GM12874 (cell line): Measurements from ENCODE around the gene S100A7.

Experiments used
- TF ChIP-seq, protein P1 (sequence below): IDR thresholded peaks from 2 replicates; pipeline ENCODE4 v1.5.1; 2011; ENCODE audit warnings: low read depth, mild to moderate bottlenecking, control low read depth, low read length, moderate library complexity; ENCODE audit not compliant: insufficient read depth

Gene S100A7

DNA sequence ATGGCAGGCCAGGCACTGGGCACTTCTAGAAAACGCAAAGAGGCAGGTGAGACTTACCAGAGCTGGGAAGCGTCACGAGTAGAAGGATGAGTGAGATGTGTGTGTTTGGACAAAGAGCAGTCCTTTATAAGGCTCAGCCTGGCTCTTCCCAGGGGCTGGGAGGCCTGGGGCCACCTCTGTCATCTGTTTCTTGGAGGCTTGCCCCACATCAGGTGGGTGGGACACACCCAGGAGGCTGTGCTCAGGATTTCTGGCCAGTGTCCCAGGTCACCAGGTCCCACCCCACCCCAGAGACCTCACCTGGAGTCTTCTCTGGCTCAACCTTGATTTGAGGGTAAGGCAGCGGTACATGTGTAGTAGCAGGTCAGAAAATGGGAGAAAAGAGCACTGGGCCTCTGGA is at the start of gene S100A7:
TSS of gene S100A7 (minus strand) at position 101 of the 400 bp plus-strand sequence. CDS start 1,638 bp downstream, outside the sequence.
- TF ChIP-seq, protein P1, sequence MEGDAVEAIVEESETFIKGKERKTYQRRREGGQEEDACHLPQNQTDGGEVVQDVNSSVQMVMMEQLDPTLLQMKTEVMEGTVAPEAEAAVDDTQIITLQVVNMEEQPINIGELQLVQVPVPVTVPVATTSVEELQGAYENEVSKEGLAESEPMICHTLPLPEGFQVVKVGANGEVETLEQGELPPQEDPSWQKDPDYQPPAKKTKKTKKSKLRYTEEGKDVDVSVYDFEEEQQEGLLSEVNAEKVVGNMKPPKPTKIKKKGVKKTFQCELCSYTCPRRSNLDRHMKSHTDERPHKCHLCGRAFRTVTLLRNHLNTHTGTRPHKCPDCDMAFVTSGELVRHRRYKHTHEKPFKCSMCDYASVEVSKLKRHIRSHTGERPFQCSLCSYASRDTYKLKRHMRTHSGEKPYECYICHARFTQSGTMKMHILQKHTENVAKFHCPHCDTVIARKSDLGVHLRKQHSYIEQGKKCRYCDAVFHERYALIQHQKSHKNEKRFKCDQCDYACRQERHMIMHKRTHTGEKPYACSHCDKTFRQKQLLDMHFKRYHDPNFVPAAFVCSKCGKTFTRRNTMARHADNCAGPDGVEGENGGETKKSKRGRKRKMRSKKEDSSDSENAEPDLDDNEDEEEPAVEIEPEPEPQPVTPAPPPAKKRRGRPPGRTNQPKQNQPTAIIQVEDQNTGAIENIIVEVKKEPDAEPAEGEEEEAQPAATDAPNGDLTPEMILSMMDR, result no peak

DNA sequence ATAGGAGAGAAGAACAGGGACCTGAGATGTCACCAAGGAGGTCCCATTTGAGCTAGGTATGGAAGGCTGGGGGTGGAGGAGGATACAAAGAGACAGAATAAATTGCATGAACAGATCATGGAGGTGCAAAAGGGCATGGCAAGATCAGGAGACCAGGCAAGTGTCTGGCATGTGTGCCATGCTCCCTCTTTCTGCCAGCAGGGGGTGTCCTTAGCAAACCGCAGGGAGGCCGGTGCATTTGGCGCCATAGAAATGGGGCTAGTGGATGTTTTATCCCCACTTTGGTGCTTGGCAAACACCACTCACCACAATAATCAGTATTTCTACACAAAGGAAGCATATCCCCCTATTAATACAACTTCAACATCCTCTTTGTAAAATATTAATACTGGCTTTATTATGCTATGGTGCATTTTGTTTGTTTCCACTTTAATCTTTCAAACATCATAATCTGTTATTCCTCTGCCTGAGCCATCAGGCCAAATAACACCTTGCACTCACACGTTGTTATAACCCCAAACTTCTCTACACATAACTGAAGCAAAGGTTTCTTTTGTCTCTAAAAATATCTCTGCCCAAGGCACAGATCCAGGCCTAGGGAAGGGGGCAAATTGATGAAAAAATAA is 49.4 kb upstream of the S100A7 start:
- TF ChIP-seq, protein P1, result peak; percentile 88

DNA sequence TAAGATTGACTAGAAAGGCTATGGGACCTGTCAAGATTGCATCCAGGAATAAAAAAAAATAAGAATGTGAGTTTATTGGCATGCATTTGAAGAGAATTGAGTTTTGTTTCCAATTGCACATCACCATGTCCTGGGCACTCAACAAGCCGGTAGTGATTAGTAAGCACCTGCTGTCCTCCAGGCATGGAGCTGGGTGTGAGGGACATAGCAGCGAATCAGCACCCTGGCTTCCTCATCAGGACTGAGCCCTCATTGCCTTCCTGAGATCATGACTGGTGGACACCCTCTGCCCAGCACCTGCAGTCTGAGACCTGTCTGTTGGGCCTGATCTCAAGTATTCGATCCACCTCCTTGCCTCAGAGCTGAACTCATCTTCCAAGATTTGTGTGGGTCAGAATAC is 48.6 kb upstream of the S100A7 start:
- TF ChIP-seq, protein P1, result no peak

DNA sequence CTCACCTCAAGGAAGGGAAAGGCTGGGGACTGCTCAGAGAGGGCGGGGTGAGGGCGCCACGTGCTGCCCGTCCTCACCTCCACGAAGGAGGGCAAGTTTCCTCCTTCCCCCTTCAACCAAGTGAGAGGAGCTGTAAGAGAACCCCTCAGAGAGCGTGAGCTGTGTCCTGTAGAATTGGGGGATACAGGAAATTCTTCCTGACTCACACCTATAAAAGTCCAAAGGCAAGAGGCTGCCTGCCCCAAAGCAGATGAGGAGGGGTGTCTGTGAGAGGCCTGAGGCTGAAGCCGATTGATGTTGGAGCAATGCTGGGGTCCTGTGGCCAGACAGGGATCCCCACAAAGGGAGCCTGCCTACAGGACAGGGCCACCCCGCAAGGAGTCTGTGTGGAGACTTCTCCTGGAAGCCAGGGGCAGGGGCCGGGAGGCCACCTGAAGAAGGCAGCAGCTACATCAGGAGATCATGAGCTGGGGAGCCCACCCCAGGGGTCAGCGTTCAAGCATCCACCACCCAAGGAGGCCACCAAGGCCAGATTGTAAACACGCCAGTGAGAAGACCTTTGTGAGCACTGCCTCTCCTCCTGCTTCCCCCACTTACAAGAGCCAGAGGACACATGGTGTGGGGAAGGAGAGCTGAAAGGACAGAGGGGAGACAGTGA is 47.6 kb upstream of the S100A7 start:
- TF ChIP-seq, protein P1, result no peak

DNA sequence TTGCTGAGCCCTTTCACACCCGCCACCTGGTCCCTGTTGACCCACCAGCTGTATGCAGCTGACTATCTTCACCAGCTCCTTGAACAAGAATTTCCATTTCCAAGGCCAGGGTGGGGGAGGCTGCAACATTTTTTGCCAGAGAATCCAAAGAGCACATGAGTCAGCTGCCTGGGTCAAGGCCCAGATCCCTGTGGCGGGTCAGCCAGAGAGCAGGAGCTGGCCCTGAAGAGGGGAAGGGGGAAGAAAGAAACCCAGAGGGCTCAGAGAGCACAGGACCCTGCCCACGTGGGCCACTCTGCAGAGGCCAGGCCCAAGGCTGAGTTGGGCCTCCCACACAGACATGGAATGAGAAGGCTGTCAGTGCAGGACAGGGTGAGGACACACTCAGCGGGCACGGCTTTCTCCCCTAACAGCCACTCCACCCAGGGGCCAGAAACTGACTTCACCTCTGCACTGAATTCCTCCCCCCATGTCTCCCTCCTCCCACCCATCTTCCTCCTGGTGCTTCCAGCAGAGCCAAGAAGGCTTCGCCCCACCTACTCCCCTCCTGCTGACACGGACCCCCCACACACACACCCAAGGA is 46.5 kb upstream of the S100A7 start:
- TF ChIP-seq, protein P1, result no peak

DNA sequence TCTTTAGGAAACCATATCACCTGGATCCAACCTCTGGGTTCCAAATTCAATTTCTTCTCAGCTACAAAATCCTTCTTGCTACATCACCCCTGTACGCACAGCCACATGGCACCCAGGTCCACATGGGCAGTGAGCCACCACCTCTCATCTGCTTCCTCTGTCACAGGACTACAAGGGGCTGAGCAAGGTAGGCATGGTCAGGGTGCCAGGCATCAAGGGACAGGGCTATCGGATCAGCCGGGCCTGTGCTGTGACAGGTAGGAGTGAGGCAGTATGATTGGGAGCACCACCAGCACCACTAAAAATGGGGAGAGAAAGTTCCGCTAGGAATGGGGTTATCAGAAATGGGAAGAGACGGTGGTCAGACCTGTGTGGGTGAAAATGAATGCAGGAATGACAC is 45.9 kb upstream of the S100A7 start:
- TF ChIP-seq, protein P1, result no peak

DNA sequence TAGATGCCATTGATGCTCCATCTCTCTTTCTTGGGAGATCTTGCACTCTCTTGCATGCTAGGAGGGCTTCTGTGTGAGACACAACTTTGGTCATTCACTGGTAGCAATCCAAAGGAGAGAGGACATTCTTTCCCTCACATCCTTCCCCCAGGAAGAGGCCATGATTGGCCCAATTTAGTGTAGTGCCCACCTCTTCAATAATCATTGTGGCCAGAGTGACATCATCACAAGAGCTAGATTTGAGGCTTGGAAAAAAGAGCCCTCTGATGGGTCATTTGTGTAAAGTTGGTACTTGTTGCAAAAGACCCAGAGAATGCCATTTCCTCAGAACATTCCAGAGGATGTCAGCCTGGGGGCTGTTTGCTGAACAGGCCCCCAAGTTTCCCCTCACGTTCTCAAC is 45.1 kb upstream of the S100A7 start:
- TF ChIP-seq, protein P1, result no peak
